ENCODE data around the gene IRX2.

Gene IRX2

GRCh38 chr5:2740051-2740875 is 11.2 kb downstream of the IRX2 start:
- no peak for DNase-seq

GRCh38 chr5:2739360-2740050 is 12.0 kb downstream of the IRX2 start:
- no peak for DNase-seq

GRCh38 chr5:2738700-2739359 is 12.6 kb downstream of the IRX2 start:
- no peak for DNase-seq

GRCh38 chr5:2738156-2738699 is 13.2 kb downstream of the IRX2 start:
- no peak for DNase-seq

- DNase-seq, result no peak
Observed at GRCh38 chr5:2737273-2738155, 14.0 kb downstream of the IRX2 start.

- no peak for DNase-seq
Observed at GRCh38 chr5:2736872-2737271, 14.6 kb downstream of the IRX2 start.

GRCh38 chr5:2735996-2736395 is 15.5 kb downstream of the IRX2 start:
- no peak for DNase-seq

- DNase-seq, result no peak
Observed at GRCh38 chr5:2732850-2733249, 18.6 kb downstream of the IRX2 start.

- no peak for DNase-seq
Observed at GRCh38 chr5:2732004-2732403, 19.5 kb downstream of the IRX2 start.

GRCh38 chr5:2729189-2729588 is 22.3 kb downstream of the IRX2 start:
- no peak for DNase-seq

GRCh38 chr5:2727550-2727949 is 23.9 kb downstream of the IRX2 start:
- DNase-seq, result no peak

GRCh38 chr5:2725980-2726765 is 25.3 kb downstream of the IRX2 start:
- DNase-seq, result no peak

GRCh38 chr5:2724831-2725230 is 26.6 kb downstream of the IRX2 start:
- DNase-seq, result no peak

- DNase-seq, result no peak
Observed at GRCh38 chr5:2724031-2724581, 27.4 kb downstream of the IRX2 start.

- DNase-seq, result no peak
Observed at GRCh38 chr5:2722901-2723300, 28.6 kb downstream of the IRX2 start.

GRCh38 chr5:2721385-2722138 is 29.9 kb downstream of the IRX2 start:
- DNase-seq, result no peak

- no peak for DNase-seq
Observed at GRCh38 chr5:2719332-2719731, 32.1 kb downstream of the IRX2 start.

- no peak for DNase-seq
Observed at GRCh38 chr5:2718115-2718514, 33.4 kb downstream of the IRX2 start.

GRCh38 chr5:2715856-2716255 is 35.6 kb downstream of the IRX2 start:
- no peak for DNase-seq

- no peak for DNase-seq
Observed at GRCh38 chr5:2714805-2715204, 36.7 kb downstream of the IRX2 start.

- DNase-seq, result no peak
Observed at GRCh38 chr5:2714026-2714425, 37.5 kb downstream of the IRX2 start.

Measured in activated CD4-positive, alpha-beta T cell treated with anti-CD3 and anti-CD28 coated beads, Interleukin-2, Interleukin-6, amounts not matched to agents 100 ng/mL and 50 ng/mL, durations not matched to agents 16 hours and 8 hours (primary cell).